ENCODE data around the gene ZFAND3. TPM values are rescaled to one million over a fixed set of nuclear protein-coding genes. Genes with fewer than 3 reads are reported as not detected.

ZFAND3 gene
- polyA plus RNA-seq, 1 donor from 2014 or later = 19.7 TPM

GRCh38 chr6:37988696-37989095, 169.2 kb downstream of the ZFAND3 start:
- Histone ChIP-seq H3K9me3 (ENCODE audit: low read length) (no peaks in the 10 kb centered on the region), H2AFZ (ENCODE audit: low read depth, low read length) (no peak overlapping the region), H3K4me3 (ENCODE audit: low read length) (no peak overlapping the region), H4K20me1 (ENCODE audit: insufficient read depth) (no peaks in the 10 kb centered on the region), H3K27me3 (ENCODE audit: insufficient read depth, low read depth, low read length) (no peaks in the 10 kb centered on the region), H3K36me3 (ENCODE audit: insufficient read depth, low read length) (no peaks in the 10 kb centered on the region), H3K9me2 (ENCODE audit: insufficient read depth, low read length) (no peaks in the 10 kb centered on the region), H3K27ac (ENCODE audit: low read length) (no peak overlapping the region), H3K9ac (ENCODE audit: low read length) (no peak overlapping the region), H3K79me2 (replicated peaks; ENCODE audit: insufficient read depth, low read length) (peaks cover 27% of the 10 kb centered on the region), H3K4me2 (ENCODE audit: low read length) (no peak overlapping the region), H3F3A (ENCODE audit: insufficient read depth, low read length, poor library complexity, severe bottlenecking) (no peaks in the 10 kb centered on the region)
- TF ChIP-seq EZH2 (IDR thresholded peaks at IDR 0.05; ENCODE audit: borderline replicate concordance, insufficient read depth, low read length, poor library complexity, severe bottlenecking) = no peak
- TF ChIP-seq SMC3 (conservative IDR thresholded peaks at IDR 0.05; ENCODE audit: poor library complexity) = no peak
- no peak for TF ChIP-seq POLR2AphosphoS5 (IDR thresholded peaks at IDR 0.05)
- TF ChIP-seq CTCF (IDR thresholded peaks at IDR 0.05; ENCODE audit: poor library complexity, severe bottlenecking) = no peak
- TF ChIP-seq TAF1 (IDR thresholded peaks at IDR 0.05; ENCODE audit: low read depth) = no peak

- Histone ChIP-seq H3K9ac (ENCODE audit: low read length) (no peak overlapping the region), H2AFZ (ENCODE audit: low read depth, low read length) (no peak overlapping the region), H3K79me2 (replicated peaks; ENCODE audit: insufficient read depth, low read length) (peaks cover 25% of the 10 kb centered on the region), H3K36me3 (ENCODE audit: insufficient read depth, low read length) (no peaks in the 10 kb centered on the region), H3K27ac (ENCODE audit: low read length) (no peak overlapping the region), H3K9me3 (ENCODE audit: low read length) (no peaks in the 10 kb centered on the region), H3K4me2 (ENCODE audit: low read length) (no peak overlapping the region), H3K4me3 (ENCODE audit: low read length) (no peak overlapping the region), H3K9me2 (ENCODE audit: insufficient read depth, low read length) (no peaks in the 10 kb centered on the region), H4K20me1 (ENCODE audit: insufficient read depth) (no peaks in the 10 kb centered on the region), H3K27me3 (ENCODE audit: insufficient read depth, low read depth, low read length) (no peaks in the 10 kb centered on the region), H3F3A (ENCODE audit: insufficient read depth, low read length, poor library complexity, severe bottlenecking) (no peaks in the 10 kb centered on the region)
- TF ChIP-seq CTCF (IDR thresholded peaks at IDR 0.05; ENCODE audit: poor library complexity, severe bottlenecking) (no peak), REST (IDR thresholded peaks at IDR 0.05; ENCODE audit: borderline replicate concordance) (no peak), TAF1 (IDR thresholded peaks at IDR 0.05; ENCODE audit: low read depth) (no peak), EZH2 (IDR thresholded peaks at IDR 0.05; ENCODE audit: borderline replicate concordance, insufficient read depth, low read length, poor library complexity, severe bottlenecking) (no peak), EP300 (conservative IDR thresholded peaks at IDR 0.05; ENCODE audit: poor library complexity, severe bottlenecking) (no peak), SMC3 (conservative IDR thresholded peaks at IDR 0.05; ENCODE audit: poor library complexity) (no peak), RAD21 (conservative IDR thresholded peaks at IDR 0.05) (no peak), MXI1 (conservative IDR thresholded peaks at IDR 0.05; ENCODE audit: poor library complexity, severe bottlenecking) (no peak), POLR2AphosphoS5 (IDR thresholded peaks at IDR 0.05) (no peak)
These were observed 171.4 kb downstream of the ZFAND3 start for GRCh38 chr6:37990762-37991525.

All from neural cell (in vitro differentiated cells).